Measurements from ENCODE around the gene LYRM9. TPM values are rescaled to one million over a fixed set of nuclear protein-coding genes. Genes with fewer than 3 reads are reported as not detected.

The LYRM9 gene
- total RNA-seq, 1 donor from 2014 or later: 5.2 TPM

- no peak overlapping the region for H3K4me3 Mint-ChIP-seq (ENCODE audit: unreplicated experiment)
- TF ChIP-seq, protein P1, sequence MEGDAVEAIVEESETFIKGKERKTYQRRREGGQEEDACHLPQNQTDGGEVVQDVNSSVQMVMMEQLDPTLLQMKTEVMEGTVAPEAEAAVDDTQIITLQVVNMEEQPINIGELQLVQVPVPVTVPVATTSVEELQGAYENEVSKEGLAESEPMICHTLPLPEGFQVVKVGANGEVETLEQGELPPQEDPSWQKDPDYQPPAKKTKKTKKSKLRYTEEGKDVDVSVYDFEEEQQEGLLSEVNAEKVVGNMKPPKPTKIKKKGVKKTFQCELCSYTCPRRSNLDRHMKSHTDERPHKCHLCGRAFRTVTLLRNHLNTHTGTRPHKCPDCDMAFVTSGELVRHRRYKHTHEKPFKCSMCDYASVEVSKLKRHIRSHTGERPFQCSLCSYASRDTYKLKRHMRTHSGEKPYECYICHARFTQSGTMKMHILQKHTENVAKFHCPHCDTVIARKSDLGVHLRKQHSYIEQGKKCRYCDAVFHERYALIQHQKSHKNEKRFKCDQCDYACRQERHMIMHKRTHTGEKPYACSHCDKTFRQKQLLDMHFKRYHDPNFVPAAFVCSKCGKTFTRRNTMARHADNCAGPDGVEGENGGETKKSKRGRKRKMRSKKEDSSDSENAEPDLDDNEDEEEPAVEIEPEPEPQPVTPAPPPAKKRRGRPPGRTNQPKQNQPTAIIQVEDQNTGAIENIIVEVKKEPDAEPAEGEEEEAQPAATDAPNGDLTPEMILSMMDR (IDR thresholded peaks at IDR 0.05): no peak
- no peak for DNase-seq (ENCODE audit: low spot score)
- peaks cover 3% of the 10 kb centered on the region for H3K27me3 Mint-ChIP-seq (ENCODE audit: low read depth)
- H3K4me1 Mint-ChIP-seq (ENCODE audit: low read depth): no peaks in the 10 kb centered on the region
- H3K9me3 Mint-ChIP-seq (ENCODE audit: low read depth): peaks cover 9% of the 10 kb centered on the region
- peaks cover 2% of the 10 kb centered on the region for H3K36me3 Mint-ChIP-seq (ENCODE audit: low read depth)
- no peak overlapping the region for H3K27ac Mint-ChIP-seq (ENCODE audit: unreplicated experiment)
Measured at GRCh38 chr17:27873746-27874145, 19.4 kb downstream of the LYRM9 start.

DNA sequence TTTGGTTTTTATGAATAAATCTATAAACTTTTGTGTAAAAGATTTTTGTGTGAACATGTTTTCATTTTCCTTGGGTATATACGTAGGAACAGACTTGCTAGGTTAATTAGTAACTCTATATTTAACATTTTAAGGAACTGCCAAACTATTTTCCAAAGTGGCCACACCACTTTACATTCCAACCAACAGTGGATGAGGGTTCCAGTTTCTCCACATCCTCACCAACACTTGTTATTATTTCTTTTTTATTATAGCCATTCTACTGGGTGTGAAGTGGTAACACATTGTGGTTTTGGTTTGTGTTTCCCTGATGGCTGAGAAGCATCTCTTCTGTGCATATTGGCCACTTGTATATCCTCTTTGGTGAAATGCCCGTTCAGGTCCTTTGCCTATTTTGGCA is 20.0 kb downstream of the LYRM9 start:
- H3K4me3 Mint-ChIP-seq (ENCODE audit: unreplicated experiment): no peak overlapping the region
- H3K27me3 Mint-ChIP-seq (ENCODE audit: low read depth): peaks cover 3% of the 10 kb centered on the region
- H3K4me1 Mint-ChIP-seq (ENCODE audit: low read depth): no peaks in the 10 kb centered on the region
- TF ChIP-seq, protein P1 (IDR thresholded peaks at IDR 0.05): no peak
- no peak overlapping the region for H3K27ac Mint-ChIP-seq (ENCODE audit: unreplicated experiment)
- H3K9me3 Mint-ChIP-seq (ENCODE audit: low read depth): peaks cover 9% of the 10 kb centered on the region
- no peak for DNase-seq (ENCODE audit: low spot score)
- H3K36me3 Mint-ChIP-seq (ENCODE audit: low read depth): peaks cover 2% of the 10 kb centered on the region

GRCh38 chr17:27872776-27873175 is 20.4 kb downstream of the LYRM9 start:
- Mint-ChIP-seq H3K4me1 (ENCODE audit: low read depth) (no peaks in the 10 kb centered on the region), H3K36me3 (ENCODE audit: low read depth) (peaks cover 2% of the 10 kb centered on the region), H3K27ac (ENCODE audit: unreplicated experiment) (no peak overlapping the region), H3K9me3 (ENCODE audit: low read depth) (peaks cover 9% of the 10 kb centered on the region), H3K4me3 (ENCODE audit: unreplicated experiment) (no peak overlapping the region), H3K27me3 (ENCODE audit: low read depth) (peaks cover 7% of the 10 kb centered on the region)
- no peak for DNase-seq (ENCODE audit: low spot score)
- TF ChIP-seq, protein P1 (IDR thresholded peaks at IDR 0.05): no peak

DNA sequence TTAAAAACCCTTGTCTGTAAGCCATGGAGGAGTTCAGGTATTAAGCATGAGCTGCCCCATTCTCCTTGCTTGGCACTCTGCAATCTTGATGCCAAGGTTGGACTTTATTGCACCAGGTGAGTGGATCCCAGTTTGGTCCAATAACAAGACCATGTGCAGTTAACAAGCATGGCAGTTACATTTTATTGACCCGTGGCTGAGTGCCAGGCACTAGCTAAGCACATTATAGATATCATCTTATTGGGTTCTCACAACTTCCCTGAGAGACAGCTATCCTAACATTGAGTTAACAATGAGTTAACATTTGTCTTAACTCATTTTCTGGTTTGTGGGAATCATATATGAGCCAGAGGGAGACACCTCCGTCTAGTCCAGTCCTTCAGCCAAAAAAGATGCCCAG is 21.8 kb downstream of the LYRM9 start:
- Mint-ChIP-seq H3K9me3 (ENCODE audit: low read depth) (peaks cover 9% of the 10 kb centered on the region), H3K4me1 (ENCODE audit: low read depth) (no peaks in the 10 kb centered on the region), H3K4me3 (ENCODE audit: unreplicated experiment) (no peak overlapping the region), H3K27ac (ENCODE audit: unreplicated experiment) (no peak overlapping the region), H3K36me3 (ENCODE audit: low read depth) (peaks cover 2% of the 10 kb centered on the region), H3K27me3 (ENCODE audit: low read depth) (peaks cover 13% of the 10 kb centered on the region)
- TF ChIP-seq, protein P1 (IDR thresholded peaks at IDR 0.05): no peak
- no peak for DNase-seq (ENCODE audit: low spot score)

DNA sequence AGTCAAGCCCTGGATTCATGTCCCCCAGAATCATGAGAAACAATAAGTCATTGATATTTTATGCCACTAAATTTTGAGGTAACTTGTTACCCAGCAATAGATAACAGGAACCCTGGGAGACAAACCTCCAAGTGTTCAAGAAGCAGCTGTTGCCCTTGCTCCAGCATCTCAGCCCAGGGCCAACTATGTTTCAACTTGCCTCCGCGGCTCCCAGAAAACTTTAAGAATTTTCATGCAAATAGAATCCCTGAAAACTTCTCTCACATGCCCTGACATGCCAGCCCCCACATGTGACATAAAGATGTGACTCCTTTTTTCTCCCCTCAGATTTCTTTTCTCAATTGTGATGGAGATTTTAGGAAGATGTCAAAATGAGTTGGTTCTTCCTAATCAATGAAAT is 22.8 kb downstream of the LYRM9 start:
- Mint-ChIP-seq H3K36me3 (ENCODE audit: low read depth) (peaks cover 2% of the 10 kb centered on the region), H3K4me1 (ENCODE audit: low read depth) (no peaks in the 10 kb centered on the region), H3K9me3 (ENCODE audit: low read depth) (peaks cover 9% of the 10 kb centered on the region), H3K4me3 (ENCODE audit: unreplicated experiment) (no peak overlapping the region), H3K27me3 (ENCODE audit: low read depth) (peaks cover 15% of the 10 kb centered on the region), H3K27ac (ENCODE audit: unreplicated experiment) (no peak overlapping the region)
- TF ChIP-seq, protein P1 (IDR thresholded peaks at IDR 0.05): no peak
- no peak for DNase-seq (ENCODE audit: low spot score)

Data from chondrocyte (in vitro differentiated cells).